NCI-H748 treated with DMSO at 0.1 percent for 48 hours (cell line): ENCODE measurements around the gene GDPD3.

Experiments used
- DNase-seq: peaks from one replicate; lab custom pipeline; 2025; lab: John Stamatoyannopoulos, UW

GDPD3 gene

DNA sequence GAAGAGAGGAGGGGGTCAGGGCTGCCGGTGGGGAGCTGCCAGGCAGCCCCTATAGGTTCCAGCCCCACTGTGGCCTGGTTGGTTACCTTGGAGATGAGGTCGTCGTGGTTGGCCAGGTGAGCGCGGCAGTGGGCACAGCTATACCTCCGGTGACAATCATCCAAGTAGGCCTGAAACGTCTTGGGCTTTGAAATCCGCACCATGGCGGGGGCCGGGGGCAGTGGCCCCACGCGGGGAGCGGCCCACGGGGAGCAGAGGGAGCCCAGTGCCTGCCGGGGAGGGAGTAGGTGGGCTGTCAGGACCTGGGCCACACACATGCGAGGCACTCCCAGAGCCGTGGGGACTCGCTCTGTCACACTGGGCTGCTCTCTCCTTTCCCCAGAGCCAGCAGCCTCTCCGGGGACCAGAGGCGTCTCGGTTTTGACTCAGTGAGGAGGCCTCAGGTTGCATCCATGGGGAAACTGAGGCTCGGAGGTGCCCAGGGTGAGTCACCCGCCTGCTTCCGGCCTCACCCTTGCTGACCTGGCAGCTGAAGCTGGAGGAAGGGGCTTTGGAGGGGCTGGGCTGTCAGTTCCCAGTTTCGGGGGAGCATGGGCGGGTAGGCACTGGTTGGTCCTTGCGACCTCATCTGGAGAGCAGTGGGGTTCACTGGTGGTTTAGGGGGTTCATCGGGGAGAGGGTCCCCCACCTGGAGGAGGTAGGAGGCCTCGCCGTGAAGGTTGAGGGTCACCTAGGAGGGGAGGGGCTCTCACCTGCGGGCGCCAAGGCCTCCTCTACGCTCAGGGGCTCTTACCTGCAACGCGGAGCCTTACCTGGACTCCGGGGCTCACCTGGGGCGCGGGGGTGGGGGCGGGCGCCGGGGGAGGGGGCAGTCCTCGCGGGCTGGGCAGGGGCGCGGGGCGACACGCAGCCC, 17.9 kb downstream of the GDPD3 start:
- DNase-seq = no peak

GRCh38 chr16:30094541-30095165, 18.7 kb downstream of the GDPD3 start:
- DNase-seq = no peak

- peak; percentile 3 for DNase-seq
Measured at GRCh38 chr16:30092373-30093010, 20.8 kb downstream of the GDPD3 start.

GRCh38 chr16:30091474-30092372, 21.6 kb downstream of the GDPD3 start, which contains the start of gene TBX6:
TBX6 (minus strand) TSS chr16:30091924; CDS start chr16:30091193, 731 bp downstream.
- DNase-seq = peak; percentile 55

GRCh38 chr16:30090610-30091331, 22.6 kb downstream of the GDPD3 start:
- DNase-seq = no peak

- DNase-seq = no peak
Measured at GRCh38 chr16:30088832-30089624, 24.3 kb downstream of the GDPD3 start.

DNA sequence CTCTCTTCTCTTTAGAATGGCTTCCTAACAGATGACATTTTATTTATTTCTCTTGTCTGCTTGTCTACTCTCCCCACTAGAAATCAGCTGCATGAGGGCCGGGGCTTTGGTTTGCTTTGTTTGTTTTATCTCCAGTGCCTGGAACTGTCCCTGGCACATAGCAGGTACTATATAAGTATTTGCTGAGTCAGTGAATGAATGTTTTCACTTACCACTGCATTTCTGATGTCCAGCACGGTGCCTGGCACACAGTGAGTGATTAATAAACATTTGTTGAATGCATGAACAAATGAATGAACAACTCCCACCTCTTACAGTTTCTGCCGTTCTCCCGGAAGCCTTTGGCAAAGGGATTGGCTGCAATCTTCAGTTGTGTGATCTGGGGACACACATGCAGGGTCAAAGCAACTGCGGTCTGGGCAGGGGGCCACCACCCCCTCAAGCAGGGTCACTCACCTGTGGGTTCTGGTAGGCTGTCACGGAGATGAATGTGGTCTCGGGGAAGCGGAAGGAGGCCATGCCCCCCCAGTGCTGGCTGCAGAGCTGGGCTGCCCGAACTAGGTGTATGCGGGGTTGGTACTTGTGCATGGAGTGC, 25.0 kb downstream of the GDPD3 start:
- DNase-seq = no peak

GRCh38 chr16:30087181-30087898, 26.0 kb downstream of the GDPD3 start:
- no peak for DNase-seq

GRCh38 chr16:30086291-30087140, 26.8 kb downstream of the GDPD3 start:
- DNase-seq = no peak

DNA sequence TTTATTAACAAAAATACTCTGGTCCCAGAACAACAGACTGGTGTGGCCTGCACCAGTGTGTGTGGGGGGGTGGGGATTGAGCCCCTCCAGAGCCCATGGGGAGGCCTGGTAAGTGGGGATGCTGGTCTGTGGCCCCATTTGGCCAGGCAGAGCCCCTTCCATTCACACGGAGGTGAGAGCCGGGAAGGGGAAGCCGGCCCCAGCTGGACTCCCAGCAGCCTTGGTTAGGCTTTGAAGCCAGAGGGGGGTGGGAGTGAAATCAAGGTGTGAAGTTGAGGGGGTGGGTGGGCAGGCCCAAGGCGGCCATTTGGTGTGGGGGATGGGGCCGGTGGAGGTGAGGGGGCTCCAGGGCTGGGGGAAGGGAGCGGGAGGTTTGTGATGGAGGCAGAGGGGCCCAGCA, 27.5 kb downstream of the GDPD3 start:
- DNase-seq = no peak

- no peak for DNase-seq
Measured at GRCh38 chr16:30085247-30085646, 28.1 kb downstream of the GDPD3 start.

DNA sequence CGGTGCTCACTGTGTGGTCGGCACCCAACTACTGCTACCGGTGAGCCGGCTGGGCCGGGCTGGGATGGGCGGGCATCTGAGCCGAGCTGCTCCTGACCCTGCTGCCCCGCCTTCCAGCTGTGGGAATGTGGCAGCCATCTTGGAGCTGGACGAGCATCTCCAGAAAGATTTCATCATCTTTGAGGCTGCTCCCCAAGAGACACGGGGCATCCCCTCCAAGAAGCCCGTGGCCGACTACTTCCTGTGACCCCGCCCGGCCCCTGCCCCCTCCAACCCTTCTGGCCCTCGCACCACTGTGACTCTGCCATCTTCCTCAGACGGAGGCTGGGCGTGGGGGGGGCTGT, 28.5 kb downstream of the GDPD3 start:
- DNase-seq = no peak

- no peak for DNase-seq
Measured at GRCh38 chr16:30084096-30084815, 29.1 kb downstream of the GDPD3 start.

GRCh38 chr16:30083216-30084055, 29.9 kb downstream of the GDPD3 start:
- no peak for DNase-seq

GRCh38 chr16:30082545-30083090, 30.7 kb downstream of the GDPD3 start:
- DNase-seq = no peak

DNA sequence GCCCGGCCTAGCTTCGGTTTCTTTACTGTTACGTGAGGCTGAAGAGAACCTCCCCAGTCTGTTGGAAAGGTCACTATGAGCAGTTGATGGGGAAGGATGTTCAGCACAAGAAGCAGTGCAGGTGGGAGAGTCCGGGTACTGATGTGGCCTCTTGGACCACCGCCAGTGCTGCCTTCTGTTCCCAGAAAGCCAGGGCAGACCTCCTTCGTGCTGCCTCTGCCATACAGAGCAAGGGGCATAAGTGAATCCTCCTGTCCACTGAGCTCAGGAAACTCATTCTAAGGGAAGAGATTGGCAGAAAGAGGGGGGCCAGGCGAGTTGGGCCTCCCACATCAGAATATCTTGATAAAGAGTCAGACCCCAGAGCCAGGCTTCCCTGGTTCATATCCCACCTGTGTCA, 33.9 kb downstream of the GDPD3 start:
- no peak for DNase-seq
